Caki2 (cell line): ENCODE results near the gene ZCCHC24. TPM values are rescaled to one million over a fixed set of nuclear protein-coding genes. Genes with fewer than 3 reads are reported as not detected.

Experiments used
- DNase-seq: peaks from one replicate; pipeline ENCODE4 v3.0.0-alpha.2; 2015; ENCODE audit warnings: low read depth
- in situ Hi-C: cut with HindIII; loops from 2 replicates; pipeline ENCODE4 v1.10.0; 2016; ENCODE audit warnings: low sequenced_read_pairs, low pct_unique_long_range_greater_than_20kb, mixed read lengths
- total RNA-seq: library from RNA; depleted of rRNA; stranded (reverse); fragments of >200 nt; shearing (Covaris generic); gene quantifications from 2 replicates; pipeline ENCODE4 v1.2.3, GENCODE V29; 2014; ENCODE audit warnings: low replicate concordance

The ZCCHC24 gene
- total RNA-seq, 1 experiment from 2014 or later = 5.7 TPM

DNA sequence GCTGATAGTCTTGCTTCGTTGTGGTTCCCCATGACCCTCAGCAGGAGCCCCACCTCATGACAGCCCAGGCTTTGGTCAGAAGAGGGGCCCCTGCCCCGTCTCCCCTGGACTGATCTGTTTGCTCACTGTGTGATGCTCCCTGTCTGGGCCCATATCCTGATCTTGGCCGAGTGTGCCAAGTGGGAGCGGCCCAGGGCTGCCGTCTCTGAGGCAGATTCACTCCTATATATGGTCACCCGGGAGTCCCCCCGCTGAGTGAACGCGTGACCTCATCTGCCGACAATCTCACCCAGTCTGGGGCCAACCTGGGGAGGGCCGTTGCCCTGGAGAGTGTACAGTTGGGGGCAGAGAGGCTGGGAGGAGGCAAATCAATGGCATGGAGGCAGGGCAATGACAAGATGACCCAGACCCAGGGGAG, 63.6 kb downstream of the ZCCHC24 start:
- in situ Hi-C loops = no loop called here
- peak; percentile 15 for DNase-seq

DNA sequence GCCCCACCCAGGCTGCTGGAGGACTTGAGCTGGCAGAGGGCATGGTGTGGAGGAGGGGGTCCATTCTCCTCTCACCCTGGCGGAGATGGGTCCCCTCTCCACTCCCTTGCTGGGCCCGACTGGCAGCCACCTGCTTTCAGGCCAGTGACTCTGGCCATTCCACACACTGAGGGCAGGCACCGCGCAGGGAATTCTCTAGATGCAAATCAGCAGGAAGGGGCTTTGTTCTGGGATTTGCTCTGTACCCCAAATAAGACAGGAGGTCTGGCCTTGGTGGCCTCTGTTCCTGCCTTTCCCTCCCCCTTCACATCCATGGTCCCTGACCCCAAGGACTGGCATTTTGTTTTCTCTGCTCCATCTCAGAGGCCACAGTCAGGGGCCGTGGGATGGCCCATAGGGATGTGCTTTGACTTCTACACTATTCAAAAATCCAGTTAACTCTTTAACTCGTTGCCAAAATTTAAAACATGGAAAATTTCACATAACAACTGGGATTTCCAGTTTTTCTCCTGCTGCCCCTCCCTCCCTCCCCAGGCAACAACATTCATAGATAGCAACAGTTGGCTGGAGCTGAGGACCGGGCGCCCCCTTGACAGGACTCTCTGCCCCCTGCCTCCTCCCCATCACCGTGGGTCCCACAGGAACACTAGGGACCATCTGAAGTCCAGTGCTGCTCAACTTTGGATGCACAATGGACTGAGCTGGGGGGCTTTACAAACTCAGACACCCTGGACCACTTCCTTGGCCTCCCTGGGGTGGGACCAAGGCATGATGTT, 64.3 kb downstream of the ZCCHC24 start:
- in situ Hi-C loops = no loop called here
- no peak for DNase-seq

DNA sequence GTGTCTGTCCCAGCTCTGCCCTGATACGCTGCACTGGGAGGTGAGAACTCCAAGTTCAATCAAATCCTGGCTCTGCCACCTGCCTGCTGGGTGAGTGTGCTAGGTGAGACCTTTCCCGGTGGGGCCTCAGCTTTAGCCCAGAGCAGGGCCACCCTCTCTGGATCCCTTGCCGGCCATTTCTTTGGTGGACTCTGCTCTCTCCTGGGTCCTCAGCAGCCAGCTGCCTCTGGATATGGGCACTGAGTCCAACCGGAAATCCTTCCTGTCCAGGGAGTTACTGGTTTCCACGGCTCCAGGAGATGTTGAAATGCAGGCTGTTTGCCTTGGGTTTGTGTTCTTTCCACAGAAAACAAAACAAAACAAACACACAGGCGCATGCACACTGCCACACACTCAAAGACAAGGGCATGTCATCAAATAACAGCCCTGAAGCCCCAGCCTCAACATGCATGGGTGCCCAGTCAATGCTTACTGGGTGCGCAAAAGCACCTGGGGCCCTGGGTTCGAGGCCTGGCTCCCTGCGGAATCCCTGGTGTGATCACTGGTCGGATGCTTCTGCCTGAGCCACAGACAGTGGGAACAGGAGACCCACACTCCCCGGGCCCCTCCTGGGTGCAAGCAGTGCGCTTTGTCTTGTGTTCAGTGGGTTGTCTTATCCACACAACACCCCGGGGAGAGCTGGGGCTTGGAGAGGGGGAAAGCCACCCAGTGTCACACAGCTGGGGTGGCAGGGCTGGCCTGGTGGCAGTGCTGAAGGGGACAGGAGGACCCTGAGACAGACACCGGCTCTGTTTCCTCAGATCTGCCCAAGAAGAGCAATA, 65.1 kb downstream of the ZCCHC24 start:
- no peak for DNase-seq
- in situ Hi-C loops = no loop called here

DNA sequence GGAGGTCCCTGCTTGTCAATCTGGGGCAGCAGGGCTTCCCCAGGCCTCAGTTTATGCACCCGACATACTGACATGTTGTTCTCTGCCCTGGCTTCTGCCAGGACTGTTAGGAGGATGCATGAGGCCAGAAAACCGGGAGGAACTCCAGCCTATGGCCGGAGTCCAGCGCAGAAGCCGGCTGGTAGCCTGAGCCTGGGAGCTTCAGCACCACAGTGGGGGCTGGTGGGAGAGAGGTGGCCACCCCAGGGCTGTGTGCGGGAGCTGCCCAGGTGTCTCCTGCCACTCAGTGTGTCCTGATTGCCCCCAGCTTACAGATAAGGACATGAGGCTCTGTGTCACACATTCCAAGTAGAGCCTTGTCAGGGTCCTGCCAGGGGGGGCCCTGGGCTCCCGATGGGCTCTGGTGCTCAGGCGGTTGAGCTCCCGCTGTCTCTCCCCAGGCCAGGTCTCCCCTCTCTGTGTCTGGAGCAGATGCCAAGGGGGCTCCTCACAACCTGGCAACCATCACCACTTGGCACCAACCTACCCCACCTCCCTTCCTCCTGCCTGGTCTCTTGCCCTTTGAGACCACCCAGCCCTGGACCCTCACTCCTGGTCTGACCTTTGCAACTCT, 65.8 kb downstream of the ZCCHC24 start:
- DNase-seq = no peak
- in situ Hi-C loops = no loop called here

DNA sequence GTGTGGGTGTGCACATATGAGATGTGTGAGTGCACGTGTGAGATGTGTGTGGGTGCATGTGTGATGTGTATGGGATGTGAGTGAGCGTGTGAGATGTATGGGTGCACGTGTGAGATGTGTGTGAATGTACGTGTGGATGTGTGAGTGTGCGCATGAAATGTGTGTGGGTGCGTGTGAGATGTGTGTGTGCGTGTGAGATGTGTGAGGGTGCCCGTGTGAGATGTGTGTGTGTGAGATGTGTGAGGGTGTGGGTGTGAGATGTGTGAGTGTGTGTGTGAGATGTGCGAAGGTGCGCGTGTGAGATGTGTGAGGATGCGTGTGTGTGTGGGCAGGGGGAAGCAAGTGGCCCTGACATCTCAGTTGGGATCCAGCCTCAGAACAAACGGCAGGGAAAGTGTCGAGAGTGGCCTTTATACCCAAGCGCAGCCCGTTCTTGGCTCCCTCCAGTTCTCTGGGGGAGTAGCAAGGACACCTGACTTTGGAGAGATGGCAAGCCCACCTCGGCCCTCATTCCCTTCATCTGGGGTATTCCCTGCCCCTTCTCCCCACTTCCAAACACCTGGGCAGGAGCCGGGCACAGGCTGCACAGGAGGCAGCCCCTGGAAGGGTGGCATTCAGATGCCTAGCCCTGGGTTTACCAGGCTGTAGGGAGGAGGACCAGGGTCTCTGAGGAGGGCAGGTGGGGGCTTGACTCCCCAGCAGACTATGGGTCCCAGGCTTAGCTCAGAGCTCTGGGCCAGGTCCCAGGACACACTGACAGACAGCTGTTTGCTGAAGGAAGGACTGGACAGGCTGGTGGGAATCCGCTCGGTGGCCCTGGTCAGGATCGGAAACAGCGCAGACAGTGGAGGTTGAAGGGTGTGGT, 66.5 kb downstream of the ZCCHC24 start:
- in situ Hi-C loops = no loop called here
- no peak for DNase-seq

DNA sequence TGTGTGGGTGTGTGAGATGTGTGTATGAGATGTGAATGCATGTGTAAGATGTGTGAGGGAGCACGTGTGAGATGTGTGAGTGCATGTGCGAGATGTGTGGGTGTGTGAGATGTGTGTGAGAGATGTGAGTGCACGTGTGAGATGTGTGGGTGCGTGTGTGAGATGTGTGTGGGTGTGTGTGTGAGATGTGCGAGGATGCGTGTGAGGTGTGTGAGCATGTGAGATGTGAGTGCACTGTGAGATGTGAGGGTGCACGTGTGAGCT, 67.1 kb downstream of the ZCCHC24 start:
- in situ Hi-C loops = no loop called here
- no peak for DNase-seq

DNA sequence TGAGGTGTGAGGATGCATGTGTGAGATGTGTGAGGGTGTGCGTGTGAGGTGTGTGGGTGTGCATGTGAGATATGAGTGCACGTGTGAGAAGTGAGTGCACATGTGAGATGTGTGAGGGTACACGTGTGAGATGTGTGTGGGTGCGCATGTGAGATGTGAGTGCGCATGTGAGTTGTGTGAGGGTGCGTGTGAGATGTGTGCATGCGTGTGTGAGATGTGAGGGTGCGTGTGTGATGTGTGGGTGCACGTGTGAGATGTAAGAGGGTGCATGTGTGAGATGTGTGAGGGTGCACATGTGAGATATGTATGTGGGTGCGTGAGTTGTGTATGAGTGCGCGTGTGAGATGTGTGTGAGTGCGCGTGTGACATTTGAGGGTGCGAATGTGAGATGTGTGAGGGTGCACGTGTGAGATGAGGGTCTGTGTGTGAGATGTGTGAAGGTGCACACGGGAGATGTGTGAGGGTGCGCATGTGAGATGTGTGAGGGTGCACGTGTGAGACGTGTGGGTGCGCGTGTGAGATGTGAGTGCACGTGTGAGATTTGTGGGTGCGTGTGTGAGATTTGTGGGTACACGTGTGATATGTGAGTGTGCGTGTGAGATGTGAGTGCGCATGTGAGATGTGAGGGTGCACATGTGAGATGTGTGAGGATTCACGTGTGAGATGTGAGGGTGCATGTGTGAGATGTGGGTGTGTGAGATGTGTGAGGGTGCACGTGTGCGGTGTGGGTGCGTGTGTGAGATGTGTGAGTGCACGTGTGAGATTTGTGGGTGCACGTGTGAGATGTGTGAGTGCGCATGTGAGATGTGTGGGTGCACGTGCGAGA, 67.7 kb downstream of the ZCCHC24 start:
- DNase-seq = no peak
- in situ Hi-C loops = no loop called here

DNA sequence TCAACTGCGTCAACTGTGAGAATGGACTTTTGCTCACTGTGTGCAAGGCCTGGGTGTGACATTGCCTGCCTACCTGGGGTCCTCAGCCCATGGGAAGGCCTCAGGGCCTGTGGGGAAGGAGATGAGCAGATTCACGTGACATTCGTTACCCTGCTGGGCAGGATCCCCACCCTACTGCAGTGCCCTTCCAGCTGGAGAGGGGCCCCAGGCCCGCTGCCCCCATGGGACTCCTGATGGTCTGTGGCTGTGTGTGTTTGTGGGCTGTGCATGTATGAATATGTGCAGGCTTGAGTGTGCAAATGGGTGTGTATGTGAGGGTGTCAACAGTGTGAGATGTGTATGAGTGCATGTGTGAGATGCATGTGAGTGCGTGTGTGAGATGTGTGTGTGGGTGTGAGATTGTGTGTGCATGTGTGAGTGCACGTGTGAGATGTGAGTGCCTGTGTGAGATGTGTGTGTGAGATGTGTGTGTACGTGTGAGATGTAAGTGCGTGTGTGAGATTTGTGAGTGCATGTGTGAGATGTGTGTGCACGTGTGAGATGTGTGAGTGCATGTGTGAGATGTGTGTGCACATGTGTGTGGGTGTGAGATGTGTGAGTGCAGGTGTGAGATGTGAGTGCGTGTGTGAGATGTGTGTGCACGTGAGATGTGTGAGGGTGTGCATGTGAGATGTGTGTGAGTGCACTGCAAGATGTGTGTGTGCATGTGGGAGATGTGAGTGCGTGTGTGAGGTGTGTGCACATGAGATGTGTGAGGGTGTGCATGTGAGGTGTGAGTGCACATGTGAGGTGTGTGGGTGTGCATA, 68.5 kb downstream of the ZCCHC24 start:
- in situ Hi-C loops = no loop called here
- DNase-seq = no peak

DNA sequence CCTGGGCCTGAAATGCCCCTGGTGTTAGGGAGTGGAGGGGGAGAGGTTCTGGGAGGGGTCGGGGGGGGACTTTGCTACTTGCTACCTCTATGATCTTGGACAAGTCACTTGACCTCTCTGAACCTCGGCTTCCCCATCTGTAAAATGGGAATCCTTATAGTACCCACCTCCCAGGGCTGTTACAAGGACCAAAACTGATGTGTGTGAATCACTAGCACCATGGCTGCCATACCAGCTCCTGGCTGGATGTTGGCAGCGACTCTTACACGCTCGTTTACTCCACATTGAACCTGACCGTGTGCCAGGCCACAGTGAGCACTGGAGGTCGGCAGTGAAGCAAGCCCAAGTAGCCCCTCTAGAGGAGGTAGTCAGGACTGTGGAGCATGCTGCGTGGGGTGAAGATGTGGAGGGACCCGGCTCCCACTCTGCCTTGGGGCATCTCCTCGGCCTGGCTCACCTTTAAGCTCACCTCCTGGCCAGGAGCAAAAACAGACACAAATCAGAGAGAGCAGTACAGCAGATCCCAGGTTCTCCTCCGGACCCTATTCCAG, 69.3 kb downstream of the ZCCHC24 start:
- in situ Hi-C loops = no loop called here
- no peak for DNase-seq

DNA sequence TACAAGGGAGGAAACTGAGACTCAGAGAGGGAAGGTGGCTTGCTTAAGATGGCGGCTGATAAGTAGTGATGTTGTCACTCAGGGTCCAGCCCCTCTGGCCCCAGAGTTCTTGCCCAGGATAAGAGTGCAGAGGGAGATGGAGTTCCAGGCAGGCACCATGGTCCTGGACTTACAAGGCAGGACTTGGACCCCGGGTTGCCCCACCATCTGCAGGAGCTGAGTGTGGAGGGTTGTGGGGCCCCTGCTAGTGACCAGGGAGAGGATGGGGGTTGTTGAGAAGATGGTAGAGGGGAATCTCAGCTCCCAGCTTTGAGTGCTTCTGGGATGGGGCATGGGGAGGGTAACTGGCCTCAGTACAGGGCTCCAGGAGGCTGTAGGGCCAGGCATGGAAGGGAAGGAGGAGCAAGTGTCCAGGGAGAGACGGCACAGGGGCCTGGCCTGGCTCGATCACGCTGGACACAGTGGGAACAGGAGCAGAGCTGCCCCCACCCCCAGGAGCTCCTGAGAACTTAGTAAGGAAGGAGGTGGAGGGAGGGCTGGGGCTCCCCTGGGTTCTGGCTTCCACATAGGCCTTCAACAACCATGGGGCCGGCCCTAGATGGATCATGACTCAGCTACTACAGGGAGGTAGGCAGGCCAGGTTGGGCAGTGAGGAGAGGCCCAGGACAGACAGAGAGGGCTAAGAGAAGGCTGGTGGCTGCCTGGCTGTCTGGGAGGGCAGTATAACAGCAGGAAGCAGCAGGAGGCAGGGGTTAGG, 69.9 kb downstream of the ZCCHC24 start:
- peak; percentile 51 for DNase-seq
- in situ Hi-C loops = no loop called here

DNA sequence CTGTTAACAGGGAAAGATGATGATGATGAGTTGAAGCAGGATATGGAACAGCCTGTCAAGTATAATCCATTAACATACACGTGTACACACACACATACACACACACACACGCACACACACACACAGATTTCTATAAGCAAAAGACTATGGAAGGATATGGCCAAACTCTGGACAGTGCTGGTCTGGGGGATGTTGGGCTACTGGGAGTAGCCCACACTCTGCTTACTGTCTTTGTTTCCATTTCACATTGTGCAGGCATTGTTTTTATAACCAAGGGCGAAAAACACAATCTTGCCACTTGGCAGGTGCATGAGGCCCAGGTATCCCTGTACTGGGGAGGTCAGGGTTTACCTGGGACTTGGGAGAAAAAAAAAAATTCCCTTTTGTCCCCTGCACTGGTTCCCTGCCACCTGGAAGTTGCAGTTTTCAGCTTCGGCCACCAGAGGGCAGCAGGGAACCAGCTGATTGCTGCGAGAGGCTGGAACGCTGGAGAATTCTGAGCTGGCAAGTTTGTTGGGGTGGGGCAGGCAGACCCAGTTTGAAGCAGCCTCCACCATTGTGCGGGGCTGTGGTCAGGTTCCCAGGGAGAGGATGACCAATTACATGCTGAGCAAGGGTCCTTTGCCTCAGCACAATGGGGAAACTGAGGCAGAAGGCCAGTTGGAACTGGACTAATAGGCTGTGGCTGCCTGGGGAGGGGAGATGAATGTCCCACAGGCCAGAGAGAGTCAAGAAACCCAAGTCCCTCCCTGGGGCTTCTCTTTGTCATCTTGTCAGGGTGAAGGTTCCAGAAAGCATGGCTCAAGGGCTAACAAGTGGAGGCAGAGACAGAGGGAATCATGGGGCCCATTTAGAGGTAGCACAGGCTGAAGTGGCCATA, 70.9 kb downstream of the ZCCHC24 start:
- peak; percentile 59 for DNase-seq
- in situ Hi-C loops = no loop called here

DNA sequence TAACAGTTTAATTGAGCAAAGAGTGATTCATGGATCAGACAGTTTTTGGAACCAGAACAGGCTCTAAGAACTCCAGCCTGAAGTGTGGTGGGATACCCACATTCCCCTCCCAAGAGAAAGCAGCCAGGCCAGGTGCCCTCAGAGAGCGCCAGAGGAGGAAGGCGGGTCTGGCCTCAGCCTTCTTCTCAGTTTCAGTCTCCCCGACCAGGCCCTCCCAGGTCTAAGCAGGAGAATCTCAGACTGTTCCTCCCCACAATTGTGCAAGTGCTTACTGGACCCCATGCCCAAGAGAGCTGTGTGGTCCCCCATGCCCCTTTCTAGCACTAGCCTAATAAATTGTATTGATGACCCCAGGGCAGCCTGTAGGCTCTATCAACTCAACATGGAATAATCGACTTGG, 72.6 kb downstream of the ZCCHC24 start:
- in situ Hi-C loops = no loop called here
- no peak for DNase-seq

DNA sequence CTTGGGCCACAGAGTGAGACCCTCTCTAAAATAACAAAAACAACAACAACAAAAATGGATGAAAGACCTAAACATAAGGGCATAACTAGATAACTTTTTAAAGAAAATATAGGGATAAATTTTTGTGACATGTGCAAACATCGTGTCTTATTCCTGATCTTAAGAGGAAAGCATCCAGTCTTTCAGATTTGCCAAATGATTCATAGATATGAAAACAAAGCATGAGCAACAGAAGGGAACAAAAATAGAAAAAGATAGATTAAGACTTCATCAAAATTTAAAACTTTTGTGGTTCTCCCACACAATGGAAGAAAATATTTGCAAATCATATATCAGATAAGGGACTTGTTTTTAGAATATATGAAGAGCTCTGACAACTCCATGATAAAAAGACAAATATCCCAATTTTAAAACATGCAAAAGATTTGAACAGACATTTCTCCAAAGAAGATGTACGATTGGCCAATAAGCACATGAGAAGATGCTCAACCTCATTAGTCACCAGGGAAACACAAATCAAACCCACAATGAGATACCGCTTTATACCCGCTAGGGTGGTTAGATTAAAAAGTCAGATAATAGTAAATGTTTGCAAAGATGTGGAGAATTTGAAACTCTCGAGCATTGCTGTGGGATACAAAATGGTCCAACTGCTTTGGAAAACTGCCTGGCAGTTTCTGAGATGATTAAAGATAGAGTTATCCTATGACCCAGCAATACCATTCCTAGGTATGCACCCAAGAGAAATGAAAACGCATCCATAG, 77.8 kb downstream of the ZCCHC24 start:
- DNase-seq = no peak

DNA sequence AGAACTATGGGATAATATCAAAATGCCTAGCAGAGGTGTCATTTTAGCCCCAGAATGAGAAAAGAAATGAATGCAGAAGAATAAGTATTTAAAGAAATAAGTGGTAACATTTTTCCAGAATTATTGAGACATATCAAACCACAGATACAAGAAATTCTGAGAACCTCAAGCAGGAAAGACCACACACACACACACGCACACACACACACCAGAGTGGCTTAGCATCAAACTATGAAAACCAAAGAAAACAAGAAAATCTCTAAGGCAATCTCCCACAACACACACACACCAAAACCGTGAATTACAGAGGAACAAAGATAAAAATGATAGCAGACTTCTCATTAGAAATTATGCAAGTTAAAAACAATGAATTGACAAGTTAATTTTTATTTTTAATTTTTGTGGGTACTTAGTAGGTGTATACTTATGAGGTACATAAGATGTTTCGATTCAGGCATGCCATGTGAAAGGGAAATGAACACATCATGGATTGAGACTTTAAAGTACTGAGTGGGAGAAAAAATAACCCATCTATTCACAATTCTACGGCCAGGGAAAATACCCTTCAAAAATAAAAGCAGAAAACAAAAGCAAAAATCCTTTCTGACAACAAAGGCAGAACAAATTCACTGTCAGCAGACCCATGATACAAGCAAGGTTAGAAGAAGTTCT, 83.6 kb downstream of the ZCCHC24 start:
- DNase-seq = no peak
- in situ Hi-C loops = no loop called here

More for the DNA sequence above, 77.8 kb downstream of the ZCCHC24 start:
- in situ Hi-C loops = no loop called here
